Esophagus squamous epithelium (tissue), 5 donors: ENCODE data around the gene NR2F1-AS1. TPM values are rescaled to one million over a fixed set of nuclear protein-coding genes. Genes with fewer than 3 reads are reported as not detected.
A peak's percentile ranks its signal among the peaks of the same experiment; 100 is the strongest.

Experiments used
- DNase-seq: peaks from one replicate; lab custom pipeline; 2025; lab: John Stamatoyannopoulos, UW
- H3K27ac ChIP-seq, 4 donors: fragments of 200-600 bp; sonication (generic); one replicate each; pipeline ENCODE4 v1.5.1; 2016 to 2019; ENCODE audit warnings: mild to moderate bottlenecking in 1 of 4
- H3K27me3 ChIP-seq, 4 donors: fragments of 200-600 bp; sonication (generic); 1 replicate in 3 of 4; 2 replicates in 1 of 4; pipeline versions ENCODE4 v1.5.1 to v1.6.0; 2017 to 2021; ENCODE audit warnings: antibody characterized with exemption in 1 of 4
- H3K36me3 ChIP-seq, 3 donors: fragments of 200-600 bp; sonication (generic); one replicate each; pipeline ENCODE4 v1.5.1; 2016 to 2019
- H3K4me1 ChIP-seq, 3 donors: fragments of 200-600 bp; sonication (generic); one replicate each; pipeline ENCODE4 v1.5.1; 2017 to 2019
- H3K4me3 ChIP-seq, 4 donors: fragments of 200-600 bp; sonication (generic); 1 replicate in 3 of 4; 2 replicates in 1 of 4; pipeline ENCODE4 v1.5.1; 2016 to 2019; ENCODE audit warnings: mild to moderate bottlenecking in 2 of 4, moderate library complexity in 1 of 4
- H3K9me3 ChIP-seq, 3 donors: fragments of 200-600 bp; sonication (generic); one replicate each; pipeline ENCODE4 v1.5.1; 2016 to 2019
- CTCF ChIP-seq, 6 experiments: fragments of 450-650 bp in 4 of 6; fragments of 200-600 bp in 2 of 6; sonication (generic) in 2 of 6; IDR thresholded peaks; one replicate each; pipeline ENCODE4 v1.5.1; 2016 to 2019; ENCODE audit warnings: antibody characterized with exemption in 6 of 6, mild to moderate bottlenecking in 4 of 6, moderate library complexity in 4 of 6
- POLR2A ChIP-seq, 4 donors: fragments of 450-650 bp; IDR thresholded peaks; one replicate each; pipeline ENCODE4 v1.6.1; 2017; ENCODE audit warnings: antibody characterized with exemption in 4 of 4, mild to moderate bottlenecking in 4 of 4, moderate library complexity in 3 of 4
- WGBS, 2 donors: methylation state at CpG; one replicate each; pipeline ENCODE4 v1.1.5; 2018; 5-methylcytosine and 5-hydroxymethylcytosine counted together
- intact Hi-C: fragments of 100-400 bp; cut with DNase I; formaldehyde crosslinking; loops from one replicate; pipeline ENCODE4 v1.15.0; 2022
- total RNA-seq, 4 donors: library from RNA; depleted of rRNA; stranded (reverse); fragments of >200 nt; gene quantifications; one replicate each; pipeline ENCODE4 v1.1.0, GENCODE V29; 2016
- donor health status: DM: yes; HTN: yes; CAD: no.

Gene NR2F1-AS1
- total RNA-seq, 4 donors from 2014 or later = 0.49 to 11.3 (median 1.5) TPM

GRCh38 chr5:93589829-93590215 lies 8.8 kb upstream of the NR2F1-AS1 start:
- Histone ChIP-seq H3K27ac (peak overlapping the region in 2 of 4 donors; percentile 83 to 89), H3K9me3 (no peaks in the 10 kb centered on the region), H3K27me3 (peaks cover 0 to 82% (median 15%) of the 10 kb centered on the region in 4 donors), H3K4me1 (peaks cover 0 to 44% (median 7%) of the 10 kb centered on the region in 3 donors), H3K4me3 (peak overlapping the region in 2 of 4 donors; percentile 62 to 76), H3K36me3 (peaks cover 0 to 9% (median 0%) of the 10 kb centered on the region in 3 donors)
- intact Hi-C loops = loop anchor here (10.0 kb wide), 1 partner anchor 215 kb away; no protein-coding TSS in a partner anchor
- WGBS, 2 donors = 56 to 58% methylated on average over 2 of the region's 2 CpGs
- DNase-seq = no peak
- TF ChIP-seq CTCF (IDR thresholded peaks at IDR 0.05) (no peak), POLR2A (IDR thresholded peaks at IDR 0.05) (no peak)

- H3K4me1 ChIP-seq = peaks cover 0 to 42% (median 7%) of the 10 kb centered on the region in 3 donors
- 59 to 64% methylated on average over 6 of the region's 6 CpGs for WGBS, 2 donors
- H3K27ac ChIP-seq = peak overlapping the region in 2 of 4 donors; percentile 83 to 89
- no peak for DNase-seq
- peaks cover 0 to 82% (median 15%) of the 10 kb centered on the region in 4 donors for H3K27me3 ChIP-seq
- peaks cover 0 to 9% (median 0%) of the 10 kb centered on the region in 3 donors for H3K36me3 ChIP-seq
- no peaks in the 10 kb centered on the region for H3K9me3 ChIP-seq
- intact Hi-C loops = loop anchor here (10.0 kb wide), 1 partner anchor 216 kb away; no protein-coding TSS in a partner anchor
- peak overlapping the region in 3 of 4 donors; percentile 51 to 76 (median 62) for H3K4me3 ChIP-seq
- TF ChIP-seq POLR2A (IDR thresholded peaks at IDR 0.05) (no peak), CTCF (IDR thresholded peaks at IDR 0.05) (no peak)
These were observed 8.3 kb upstream of the NR2F1-AS1 start for GRCh38 chr5:93589152-93589828.

GRCh38 chr5:93588352-93589151 lies 7.5 kb upstream of the NR2F1-AS1 start:
- Histone ChIP-seq H3K4me1 (peaks cover 1 to 46% (median 9%) of the 10 kb centered on the region in 3 donors), H3K4me3 (peak overlapping the region in 3 of 4 donors; percentile 51 to 76 (median 62)), H3K27ac (peak overlapping the region; percentile 15 to 89 (median 82)), H3K36me3 (peaks cover 0 to 5% (median 0%) of the 10 kb centered on the region in 3 donors), H3K27me3 (peaks cover 0 to 82% (median 15%) of the 10 kb centered on the region in 4 donors), H3K9me3 (no peaks in the 10 kb centered on the region)
- no peak for DNase-seq
- TF ChIP-seq POLR2A (IDR thresholded peaks at IDR 0.05) (no peak), CTCF (IDR thresholded peaks at IDR 0.05) (no peak)
- 52% methylated on average over 24 to 35 of the region's 78 CpGs for WGBS, 2 donors
- intact Hi-C loops = loop anchor here (10.0 kb wide), 1 partner anchor 216 kb away; no protein-coding TSS in a partner anchor

GRCh38 chr5:93587597-93588351 lies 6.8 kb upstream of the NR2F1-AS1 start:
- TF ChIP-seq CTCF (IDR thresholded peaks at IDR 0.05) = no peak
- TF ChIP-seq POLR2A (IDR thresholded peaks at IDR 0.05) = no peak
- H3K27me3 ChIP-seq = peaks cover 0 to 82% (median 17%) of the 10 kb centered on the region in 4 donors
- 33 to 64% methylated on average over 34 to 41 of the region's 59 CpGs for WGBS, 2 donors
- peak overlapping the region; percentile 15 to 89 (median 82) for H3K27ac ChIP-seq
- intact Hi-C loops = loop anchor here (10.0 kb wide), 1 partner anchor 217 kb away; no protein-coding TSS in a partner anchor
- peak overlapping the region; percentile 16 to 76 (median 56) for H3K4me3 ChIP-seq
- no peaks in the 10 kb centered on the region for H3K36me3 ChIP-seq
- H3K9me3 ChIP-seq = no peaks in the 10 kb centered on the region
- DNase-seq = no peak
- peaks cover 7 to 53% (median 17%) of the 10 kb centered on the region in 3 donors for H3K4me1 ChIP-seq
